ENCODE results near the gene TBCK.

- TF ChIP-seq FOXP2 (optimal IDR thresholded peaks at IDR 0.05; ENCODE audit: control extremely low read depth, extremely low read length, insufficient read depth) (no peak), EZH2 (IDR thresholded peaks at IDR 0.05) (no peak)
Measured at GRCh38 chr4:106032851-106033286, 283.1 kb downstream of the TBCK start.

Measured in SK-N-MC (cell line).